Ectodermal cell (in vitro differentiated cells): ENCODE data around the gene PRSS27.
"Not testable (repeated sequence)": the region's sequence is repeated elsewhere in the genome, so short reads cannot be mapped to it uniquely, and the experiment has no call there.

Experiments
- H3K27ac ChIP-seq: 2 replicates; pipeline ENCODE4 v1.7.0; 2013; ENCODE audit warnings: mild to moderate bottlenecking, low read depth, low read length; ENCODE audit not compliant: insufficient read depth, poor library complexity, severe bottlenecking
- H3K27me3 ChIP-seq: 2 replicates; pipeline ENCODE4 v1.7.0; 2013; ENCODE audit warnings: mild to moderate bottlenecking, low read length; ENCODE audit not compliant: insufficient read depth, control insufficient read depth, poor library complexity, severe bottlenecking
- H3K36me3 ChIP-seq: one replicate; pipeline ENCODE4 v1.7.0; 2013; ENCODE audit warnings: low read length; ENCODE audit not compliant: control insufficient read depth, insufficient read depth
- H3K4me1 ChIP-seq: one replicate; pipeline ENCODE4 v1.7.0; 2013; ENCODE audit warnings: low read length; ENCODE audit not compliant: control insufficient read depth, insufficient read depth
- H3K4me3 ChIP-seq: 2 replicates; pipeline ENCODE4 v1.7.0; 2013; ENCODE audit warnings: low read depth, low read length, control low read depth; ENCODE audit not compliant: insufficient read depth
- H3K9me3 ChIP-seq: 2 replicates; pipeline ENCODE4 v1.7.0; 2013; ENCODE audit warnings: mild to moderate bottlenecking, low read length, moderate library complexity; ENCODE audit not compliant: control insufficient read depth
- WGBS, 2 experiments: methylation state at CpG; one replicate each; pipeline ENCODE4 v1.1.7; 2013; ENCODE audit warnings: missing lambda C conversion rate in 2 of 2; 5-methylcytosine and 5-hydroxymethylcytosine counted together

Gene PRSS27

DNA sequence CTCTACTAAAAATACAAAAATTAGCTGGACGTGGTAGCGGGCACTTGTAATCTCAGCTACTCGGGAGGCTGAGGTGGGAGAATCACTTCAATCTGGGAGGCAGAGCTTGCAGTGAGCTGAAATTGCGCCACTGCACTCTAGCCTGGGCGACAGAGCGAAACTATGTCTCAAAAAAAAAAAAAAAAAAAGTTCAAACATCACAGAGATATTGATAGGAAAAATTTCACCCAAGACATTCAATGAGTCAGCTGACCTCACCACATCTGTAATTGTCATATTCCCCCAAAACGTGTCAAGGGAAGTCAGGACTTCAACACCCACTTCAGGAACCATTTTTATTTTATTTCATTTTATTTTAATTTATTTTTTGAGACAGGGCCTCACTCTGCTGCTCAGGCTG, 8.0 kb upstream of the PRSS27 start:
- 91 to 93% methylated on average over 7 of the region's 7 CpGs for WGBS, 2 experiments
- Histone ChIP-seq H3K27ac (no peak overlapping the region), H3K27me3 (no peaks in the 10 kb centered on the region), H3K9me3 (no peaks in the 10 kb centered on the region), H3K4me1 (no peaks in the 10 kb centered on the region), H3K36me3 (no peaks in the 10 kb centered on the region), H3K4me3 (no peak overlapping the region)

DNA sequence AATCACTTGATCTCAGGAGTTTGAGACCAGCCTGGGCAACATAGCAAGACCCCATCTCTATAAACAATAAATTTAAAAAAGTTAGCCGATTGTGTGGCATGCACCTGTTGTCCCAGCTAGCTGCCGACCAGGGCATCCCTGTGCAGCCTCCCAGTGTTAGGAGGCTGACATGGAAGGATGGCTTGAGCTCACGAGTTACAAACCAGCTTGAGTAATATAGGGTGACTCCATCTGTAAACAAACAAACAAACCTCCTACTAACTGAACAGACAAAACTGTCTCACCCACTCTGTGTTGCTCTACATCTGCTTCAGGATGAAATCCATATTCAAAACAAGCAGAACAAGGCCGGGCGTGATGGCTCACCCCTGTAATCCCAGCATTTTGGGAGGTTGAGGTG, 6.9 kb upstream of the PRSS27 start:
- no peak overlapping the region for H3K4me3 ChIP-seq
- H3K9me3 ChIP-seq: no peaks in the 10 kb centered on the region
- 90 to 93% methylated on average over 5 of the region's 5 CpGs for WGBS, 2 experiments

DNA sequence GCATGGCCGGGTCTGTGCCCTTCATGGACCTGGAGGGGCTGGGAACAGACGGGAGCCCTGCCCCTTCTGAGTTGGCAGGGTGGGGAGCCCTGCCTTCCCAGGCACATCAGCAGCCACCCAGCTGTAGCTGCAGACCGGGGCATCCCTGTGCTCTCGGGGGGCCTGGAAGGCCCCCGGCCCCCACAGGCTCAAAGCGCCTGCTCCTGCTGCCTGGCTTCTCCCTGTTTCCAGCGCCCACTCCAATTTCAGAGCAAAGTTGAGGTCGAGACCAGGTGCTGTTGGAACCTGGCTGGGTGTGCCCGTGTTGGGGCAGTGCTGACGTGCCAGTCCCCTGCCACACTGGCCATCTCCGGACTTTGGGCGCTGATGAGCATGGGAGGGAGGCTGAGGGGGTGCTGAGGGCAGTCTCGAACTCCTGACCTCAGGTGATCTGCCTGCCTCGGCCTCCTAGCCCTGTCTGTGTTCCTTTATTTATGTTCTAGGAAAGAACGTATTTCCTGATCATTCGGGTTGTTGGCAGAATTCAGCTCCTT, 4.9 kb upstream of the PRSS27 start:
- Histone ChIP-seq H3K4me1 (no peaks in the 10 kb centered on the region), H3K9me3 (no peaks in the 10 kb centered on the region), H3K27me3 (no peaks in the 10 kb centered on the region), H3K4me3 (no peak overlapping the region), H3K36me3 (no peaks in the 10 kb centered on the region), H3K27ac (no peak overlapping the region)
- 87 to 89% methylated on average over 16 of the region's 16 CpGs for WGBS, 2 experiments

More for the DNA sequence above, 6.9 kb upstream of the PRSS27 start:
- no peaks in the 10 kb centered on the region for H3K27me3 ChIP-seq
- H3K36me3 ChIP-seq: no peaks in the 10 kb centered on the region
- H3K4me1 ChIP-seq: no peaks in the 10 kb centered on the region
- no peak overlapping the region for H3K27ac ChIP-seq

DNA sequence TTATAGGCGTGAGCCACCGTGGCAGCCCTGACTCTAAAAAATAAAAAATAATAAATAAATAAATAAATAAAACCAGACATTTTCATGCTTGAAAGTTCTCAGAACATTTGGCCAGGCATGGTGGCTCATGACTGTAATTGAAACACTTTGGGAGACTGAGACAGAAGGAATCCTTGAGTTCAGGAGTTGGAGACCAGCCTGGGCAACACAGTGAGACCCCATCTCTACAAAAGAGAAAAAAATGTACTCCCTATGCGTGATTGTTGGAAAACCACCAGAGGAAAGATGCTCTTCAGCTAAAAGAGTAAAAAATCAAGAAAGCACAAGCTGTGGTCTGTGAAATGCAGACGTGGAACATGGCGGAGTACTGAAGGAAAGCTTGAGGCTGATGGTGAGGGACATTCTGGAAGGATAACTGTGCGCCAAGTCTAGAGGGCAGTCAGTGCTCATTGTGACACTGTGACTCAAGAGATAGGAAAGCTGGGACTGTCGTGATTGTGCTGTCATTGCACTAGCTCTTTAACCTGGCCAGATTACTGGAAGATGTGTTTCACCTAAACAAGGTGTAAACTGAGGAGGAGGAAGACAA, 4.2 kb upstream of the PRSS27 start:
- Histone ChIP-seq H3K4me3 (no peak overlapping the region), H3K27ac (no peak overlapping the region), H3K27me3 (no peaks in the 10 kb centered on the region), H3K9me3 (no peaks in the 10 kb centered on the region), H3K36me3 (no peaks in the 10 kb centered on the region), H3K4me1 (no peaks in the 10 kb centered on the region)
- 90% methylated on average over 5 of the region's 7 CpGs for WGBS, 2 experiments

DNA sequence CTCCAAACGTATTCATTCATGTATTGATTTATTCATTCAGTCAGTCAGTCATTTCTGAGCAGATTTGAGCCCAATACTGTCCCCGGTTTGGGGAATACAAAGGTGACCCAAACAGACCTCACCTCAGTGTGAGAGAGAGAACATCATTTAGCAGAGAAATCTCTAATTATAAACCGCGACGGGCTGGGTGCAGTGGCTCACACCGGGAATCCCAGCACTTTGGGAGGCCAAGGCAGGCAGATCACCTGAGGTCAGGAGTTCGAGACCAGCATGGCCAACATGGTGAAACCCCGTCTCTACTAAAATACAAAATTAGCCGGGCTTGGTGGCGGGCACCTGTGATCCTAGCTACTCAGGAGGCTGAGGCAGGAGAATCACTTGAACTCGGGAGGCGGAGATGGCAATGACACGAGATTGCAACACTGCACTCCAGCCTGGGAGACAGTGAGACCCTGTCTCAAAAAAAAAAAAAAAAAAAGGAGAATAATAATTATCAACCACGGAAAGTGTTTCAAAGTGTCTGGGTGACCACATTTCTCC, 1.7 kb upstream of the PRSS27 start:
- H3K4me1 ChIP-seq, H3K9me3 ChIP-seq, H3K36me3 ChIP-seq, H3K27me3 ChIP-seq, H3K27ac ChIP-seq: not testable (repeated sequence)
- peak overlapping the region; percentile 54 for H3K4me3 ChIP-seq
- WGBS, 2 experiments: 59% methylated on average over 14 of the region's 14 CpGs

- 2% methylated on average over 92 to 94 of the region's 99 CpGs for WGBS, 2 experiments
Measured at GRCh38 chr16:2720719-2721633, 952 bp upstream of the PRSS27 start.

DNA sequence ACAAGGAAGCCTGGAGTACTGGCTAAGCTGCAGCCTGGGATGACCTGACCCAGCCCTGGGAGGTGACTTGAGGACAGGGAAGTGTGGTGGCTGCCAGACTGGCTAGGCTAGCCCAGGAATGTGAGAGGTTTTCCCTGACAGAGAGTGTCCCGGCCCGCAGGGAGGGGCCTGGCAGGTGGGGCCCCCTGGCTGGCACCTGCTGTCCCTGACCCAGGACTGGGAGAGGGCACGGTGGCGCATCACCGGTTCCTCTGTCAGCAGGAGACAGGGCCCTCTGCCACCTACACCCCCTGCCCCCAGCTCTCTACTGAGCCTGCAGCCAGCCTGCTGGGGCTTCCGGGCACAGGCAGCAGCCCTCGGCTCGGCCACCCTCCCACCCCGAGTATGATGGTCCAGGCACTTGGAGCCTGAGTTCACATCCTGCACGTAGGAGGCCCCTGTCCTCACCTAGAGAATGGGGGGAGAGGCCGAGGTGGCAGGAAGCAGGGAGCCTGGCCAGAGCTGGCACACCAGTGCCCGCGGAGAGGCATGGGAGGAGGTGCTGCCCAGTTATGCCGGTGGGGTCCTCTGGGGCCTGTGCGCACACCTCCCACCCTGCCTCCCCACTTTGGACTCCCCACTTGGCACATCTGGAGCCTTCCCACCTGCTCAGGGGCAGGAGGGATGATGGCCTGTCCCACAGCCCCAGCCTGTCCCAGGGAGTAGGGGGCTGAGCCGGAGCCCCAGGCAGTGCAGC, 528 bp downstream of the PRSS27 start:
- Histone ChIP-seq H3K27me3 (peaks cover 16% of the 10 kb centered on the region), H3K4me1 (peaks cover 4% of the 10 kb centered on the region), H3K36me3 (no peaks in the 10 kb centered on the region), H3K4me3 (no peak overlapping the region), H3K27ac (no peak overlapping the region), H3K9me3 (no peaks in the 10 kb centered on the region)
- 91 to 92% methylated on average over 16 of the region's 16 CpGs for WGBS, 2 experiments

More at GRCh38 chr16:2720719-2721633, 952 bp upstream of the PRSS27 start:
- H3K36me3 ChIP-seq: no peaks in the 10 kb centered on the region
- peak overlapping the region; percentile 54 for H3K4me3 ChIP-seq
- H3K27me3 ChIP-seq: peaks cover 6% of the 10 kb centered on the region
- peaks cover 1% of the 10 kb centered on the region for H3K4me1 ChIP-seq
- peak overlapping the region; percentile 69 for H3K27ac ChIP-seq
- no peaks in the 10 kb centered on the region for H3K9me3 ChIP-seq

DNA sequence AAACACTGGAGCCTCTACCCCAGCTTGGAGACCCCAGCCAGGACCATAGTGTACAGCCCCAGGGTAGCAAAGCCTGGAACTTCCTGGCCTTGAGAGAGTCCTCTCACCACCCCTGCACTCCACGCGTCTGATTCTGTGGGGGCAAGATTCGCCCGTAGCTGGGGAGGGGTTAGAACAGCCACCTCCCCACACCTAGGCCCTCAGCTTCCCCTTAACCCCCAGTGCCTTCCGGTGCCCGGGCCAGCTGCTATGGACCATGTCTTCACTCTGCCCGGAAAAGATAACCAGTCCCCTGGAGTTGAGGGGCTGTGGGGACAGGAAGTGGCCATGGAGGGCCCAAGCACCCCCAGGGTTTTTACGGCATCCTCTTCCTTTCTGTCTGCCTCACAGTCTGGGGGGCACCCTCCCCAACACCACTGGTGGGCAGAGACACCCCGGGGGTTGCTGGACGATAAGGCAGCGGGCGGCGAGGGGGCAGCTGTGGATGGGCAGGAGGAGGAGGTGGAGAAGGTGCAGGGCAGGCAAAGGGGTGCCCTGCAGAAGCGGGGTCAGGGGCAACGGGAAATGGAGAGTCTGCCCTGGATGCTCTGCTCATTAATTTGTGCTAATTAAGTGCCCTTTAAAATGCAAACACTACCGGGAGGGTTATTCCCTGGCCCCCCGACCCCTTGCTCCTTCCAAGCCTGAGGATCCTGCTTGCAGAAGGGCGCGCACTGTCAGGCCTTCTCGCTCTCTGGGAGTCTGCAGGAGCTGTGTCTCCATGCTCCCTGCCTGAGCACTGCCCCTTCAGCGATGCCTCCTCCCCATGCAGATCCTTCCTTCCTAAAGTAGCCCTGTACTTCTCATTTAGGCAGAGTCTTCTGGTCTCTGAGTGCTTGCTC, 2.4 kb downstream of the PRSS27 start:
- Histone ChIP-seq H3K27ac (no peak overlapping the region), H3K36me3 (no peaks in the 10 kb centered on the region), H3K4me3 (no peak overlapping the region), H3K27me3 (peaks cover 16% of the 10 kb centered on the region), H3K9me3 (no peaks in the 10 kb centered on the region), H3K4me1 (peaks cover 4% of the 10 kb centered on the region)
- WGBS, 2 experiments: 92% methylated on average over 21 of the region's 21 CpGs

DNA sequence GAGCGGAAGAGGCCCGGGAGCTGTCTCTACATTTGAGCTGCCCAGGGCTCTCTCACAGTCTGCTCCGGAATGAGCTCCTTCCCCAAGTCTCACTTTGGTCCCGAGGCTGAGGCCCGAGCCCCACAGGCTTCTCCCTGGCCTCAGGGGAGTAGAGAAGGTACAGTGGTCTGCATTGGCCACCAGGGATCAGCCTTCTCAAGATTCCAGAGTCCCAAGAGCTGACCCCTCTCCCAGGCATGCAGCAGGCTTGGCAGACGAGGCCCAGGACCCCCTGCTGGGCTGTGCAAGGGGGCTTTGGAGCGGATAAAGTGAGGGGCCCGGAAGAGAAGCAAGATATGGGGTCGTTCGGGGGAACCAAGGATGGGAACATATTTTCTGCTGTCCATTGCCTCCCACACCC, 3.1 kb downstream of the PRSS27 start:
- H3K4me1 ChIP-seq: peaks cover 4% of the 10 kb centered on the region
- 80 to 81% methylated on average over 10 of the region's 10 CpGs for WGBS, 2 experiments

More for the DNA sequence above, 3.1 kb downstream of the PRSS27 start:
- no peak overlapping the region for H3K4me3 ChIP-seq
- H3K27me3 ChIP-seq: peaks cover 16% of the 10 kb centered on the region
- H3K9me3 ChIP-seq: no peaks in the 10 kb centered on the region
- H3K27ac ChIP-seq: no peak overlapping the region
- no peaks in the 10 kb centered on the region for H3K36me3 ChIP-seq
